GM18867 (cell line): ENCODE measurements around the gene MIP.
"Not testable (repeated sequence)": the region's sequence is repeated elsewhere in the genome, so short reads cannot be mapped to it uniquely, and the experiment has no call there.

ENCODE experiments used
- ATAC-seq: cut with Tn5 transposase; IDR thresholded peaks from one replicate; pipeline ENCODE4 v1.9.1; 2021; ENCODE audit warnings: mild to moderate bottlenecking, moderate library complexity; ENCODE audit not compliant: unreplicated experiment

MIP gene

GRCh38 chr12:56411781-56412639, 42.4 kb downstream of the MIP start:
- ATAC-seq, result no peak

GRCh38 chr12:56410768-56411167, 43.7 kb downstream of the MIP start:
- no peak for ATAC-seq

GRCh38 chr12:56408799-56409417, 45.5 kb downstream of the MIP start:
- ATAC-seq, result no peak

DNA sequence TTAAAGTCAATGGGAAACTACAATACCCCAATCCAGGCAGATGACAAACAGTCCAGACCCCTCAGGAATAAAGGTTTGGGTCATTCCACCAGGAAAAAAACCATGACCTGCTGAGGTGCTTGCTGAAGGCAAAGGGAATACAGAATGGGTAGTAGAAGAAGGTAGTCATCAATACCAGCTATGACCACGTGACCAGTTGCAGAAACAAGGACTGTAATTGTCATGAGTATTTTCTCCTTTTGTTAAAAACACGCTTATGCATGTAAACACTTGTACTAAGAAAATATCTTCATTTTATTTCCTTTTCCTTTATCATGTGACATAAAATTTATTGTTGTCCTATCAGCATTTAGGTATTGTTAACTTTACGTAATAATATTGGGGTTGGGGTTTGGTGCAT, 50.2 kb downstream of the MIP start:
- ATAC-seq, result not testable (repeated sequence)

GRCh38 chr12:56401612-56402011, 52.8 kb downstream of the MIP start:
- ATAC-seq, result not testable (repeated sequence)

GRCh38 chr12:56401125-56401524, 53.3 kb downstream of the MIP start:
- not testable (repeated sequence) for ATAC-seq
